Suprapubic skin (tissue), 3 donors: ENCODE data around the gene SLC6A18.

Experiments
- CTCF ChIP-seq, 2 donors: fragments of 200-600 bp in 1 of 2; fragments of 450-650 bp in 1 of 2; sonication (generic) in 1 of 2; IDR thresholded peaks; one replicate each; pipeline ENCODE4 v1.5.1; 2016 to 2019; ENCODE audit warnings: antibody characterized with exemption in 2 of 2, mild to moderate bottlenecking in 1 of 2, moderate library complexity in 1 of 2
- EP300 ChIP-seq: sonication (generic); formaldehyde crosslinking; IDR thresholded peaks from one replicate; pipeline ENCODE4 v1.6.1; 2017; ENCODE audit warnings: antibody characterized with exemption
- POLR2A ChIP-seq, 2 donors: fragments of 450-650 bp; IDR thresholded peaks; one replicate each; pipeline ENCODE4 v1.6.1; 2017; ENCODE audit warnings: antibody characterized with exemption in 2 of 2, mild to moderate bottlenecking in 2 of 2, moderate library complexity in 2 of 2

- TF ChIP-seq POLR2A (IDR thresholded peaks at IDR 0.05) (no peak), CTCF (IDR thresholded peaks at IDR 0.05) (no peak), EP300 (no peak)
Measured at GRCh38 chr5:1216918-1217295, 8.3 kb upstream of the SLC6A18 start.
